Naive B cell (primary cell): ENCODE measurements around the gene ACVR1. TPM values are rescaled to one million over a fixed set of nuclear protein-coding genes. Genes with fewer than 3 reads are reported as not detected.
"Not testable (repeated sequence)": the region's sequence is repeated elsewhere in the genome, so short reads cannot be mapped to it uniquely, and the experiment has no call there.

ENCODE experiments used
- ATAC-seq, 2 donors: fragments of 150-1000 bp; cut with Tn5 transposase; 2 replicates each; pipeline ENCODE4 v1.10.0; 2021; ENCODE audit warnings: low read depth in 2 of 2, mild to moderate bottlenecking in 2 of 2, moderate library complexity in 2 of 2
- DNase-seq: peaks from one replicate; pipeline ENCODE4 v3.0.0; 2022
- H3K27ac Mint-ChIP-seq, 6 donors: one replicate each; pipeline ENCODE4 v1.8.0; 2020 to 2022; ENCODE audit warnings: mild to moderate bottlenecking in 6 of 6, mixed read lengths in 6 of 6, moderate library complexity in 5 of 6, inconsistent platforms in 2 of 6
- H3K27me3 Mint-ChIP-seq, 3 donors: one replicate each; pipeline ENCODE4 v1.8.0; 2021 to 2022; ENCODE audit warnings: mixed read lengths in 3 of 3, mild to moderate bottlenecking in 1 of 3
- H3K36me3 Mint-ChIP-seq, 2 donors: one replicate each; pipeline ENCODE4 v1.8.0; 2020 to 2022; ENCODE audit warnings: mixed read lengths in 2 of 2, inconsistent platforms in 1 of 2, mild to moderate bottlenecking in 1 of 2
- H3K4me1 Mint-ChIP-seq, 3 donors: one replicate each; pipeline ENCODE4 v1.8.0; 2020 to 2022; ENCODE audit warnings: mixed read lengths in 3 of 3, inconsistent platforms in 1 of 3, mild to moderate bottlenecking in 1 of 3, moderate library complexity in 1 of 3
- H3K4me3 Mint-ChIP-seq, 8 donors: one replicate each; pipeline ENCODE4 v1.8.0; 2020 to 2022; ENCODE audit warnings: mild to moderate bottlenecking in 8 of 8, mixed read lengths in 8 of 8, moderate library complexity in 8 of 8, inconsistent platforms in 2 of 8
- H3K9me3 Mint-ChIP-seq, 7 donors: one replicate each; pipeline ENCODE4 v1.8.0; 2020 to 2022; ENCODE audit warnings: mixed read lengths in 7 of 7, mild to moderate bottlenecking in 5 of 7, inconsistent platforms in 2 of 7, moderate library complexity in 1 of 7
- polyA plus RNA-seq, 6 donors: library from polyadenylated mRNA; unstranded; fragments of 300-500 nt; fragmentation: Illumina TruSeq; gene quantifications; one replicate each; pipeline ENCODE4 v1.2.3, GENCODE V29; 2021; ENCODE audit warnings: low read depth in 6 of 6

ACVR1 gene
- polyA plus RNA-seq, 6 donors from 2014 or later, result 1.1 to 2.8 (median 1.6) TPM; not detected in 1

GRCh38 chr2:157884533-157884932 is 8.4 kb upstream of the ACVR1 start:
- H3K9me3 Mint-ChIP-seq, H3K27ac Mint-ChIP-seq, DNase-seq, H3K4me1 Mint-ChIP-seq, H3K36me3 Mint-ChIP-seq, H3K4me3 Mint-ChIP-seq, ATAC-seq: not testable (repeated sequence)
- peaks cover 7 to 17% (median 13%) of the 10 kb centered on the region in 3 donors for H3K27me3 Mint-ChIP-seq

DNA sequence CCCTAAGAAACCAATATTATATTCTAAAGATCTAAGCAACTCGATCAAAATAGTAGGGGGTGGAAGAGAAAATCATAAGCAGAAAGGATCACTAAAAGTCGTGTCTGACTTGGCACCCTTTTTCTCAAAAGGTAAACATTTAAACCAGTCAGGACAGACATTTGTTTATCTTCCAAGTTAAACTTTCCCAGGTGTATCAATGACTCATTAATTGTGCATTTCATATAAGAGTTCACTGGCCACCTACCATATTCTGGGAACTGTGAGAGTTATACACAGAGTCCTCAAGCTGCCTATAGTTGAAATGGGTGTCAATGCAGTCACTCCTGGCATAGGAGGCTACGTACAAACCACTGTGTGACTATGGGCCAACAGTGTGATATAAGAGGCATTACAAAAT is 4.8 kb upstream of the ACVR1 start:
- DNase-seq, result no peak

DNA sequence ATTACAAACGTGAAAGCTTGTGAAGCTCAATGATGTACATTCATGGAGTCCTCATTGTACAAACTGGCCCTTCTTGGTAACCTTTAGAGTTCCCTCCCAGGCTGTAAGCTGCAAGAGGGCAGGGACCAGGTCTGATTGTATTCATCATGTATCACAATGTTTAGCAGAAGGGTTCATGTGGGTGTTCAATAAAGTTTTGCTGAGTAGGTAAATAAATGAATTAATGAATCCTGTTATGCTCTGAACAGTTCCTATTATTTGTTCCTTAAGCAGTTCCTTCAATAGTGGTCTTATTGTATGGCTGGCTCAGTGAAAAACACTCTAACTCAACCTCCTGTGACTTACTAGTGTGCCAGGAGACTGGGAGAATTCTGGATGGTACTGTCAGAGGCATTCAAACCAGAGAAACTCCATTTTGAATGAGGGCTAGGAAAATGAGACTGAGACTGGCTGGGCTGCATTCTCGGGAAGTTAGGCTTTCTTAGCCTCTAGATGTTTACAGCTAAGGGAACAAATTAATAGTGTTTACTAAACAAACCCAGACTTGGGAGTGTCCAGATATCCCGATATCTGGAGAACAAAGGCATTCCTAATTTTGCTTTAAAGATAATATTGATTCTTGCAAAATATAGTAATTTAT is 1.8 kb upstream of the ACVR1 start:
- ATAC-seq (no peak), DNase-seq (no peak)
- Mint-ChIP-seq H3K9me3 (no peaks in the 10 kb centered on the region), H3K4me1 (peaks cover 15 to 23% (median 15%) of the 10 kb centered on the region in 3 donors), H3K4me3 (peak overlapping the region in 4 of 8 donors; percentile 34 to 91 (median 84)), H3K36me3 (no peaks in the 10 kb centered on the region), H3K27me3 (no peaks in the 10 kb centered on the region), H3K27ac (no peak overlapping the region)

More for the DNA sequence above, 4.8 kb upstream of the ACVR1 start:
- Mint-ChIP-seq H3K4me1 (peaks cover 6 to 12% (median 9%) of the 10 kb centered on the region in 3 donors), H3K9me3 (no peaks in the 10 kb centered on the region), H3K36me3 (no peaks in the 10 kb centered on the region), H3K4me3 (peak overlapping the region in 1 of 8 donors; percentile 9), H3K27ac (no peak overlapping the region), H3K27me3 (peaks cover 3 to 8% (median 6%) of the 10 kb centered on the region in 3 donors)
- ATAC-seq, result no peak

GRCh38 chr2:157876786-157877138 is 632 bp upstream of the ACVR1 start:
- DNase-seq (no peak), ATAC-seq (no peak)
- Mint-ChIP-seq H3K36me3 (no peaks in the 10 kb centered on the region), H3K4me1 (peaks cover 15 to 23% (median 15%) of the 10 kb centered on the region in 3 donors), H3K27me3 (no peaks in the 10 kb centered on the region), H3K27ac (peak overlapping the region in 3 of 6 donors; percentile 7 to 63 (median 56)), H3K4me3 (peak overlapping the region; percentile 53 to 91 (median 88)), H3K9me3 (no peaks in the 10 kb centered on the region)

DNA sequence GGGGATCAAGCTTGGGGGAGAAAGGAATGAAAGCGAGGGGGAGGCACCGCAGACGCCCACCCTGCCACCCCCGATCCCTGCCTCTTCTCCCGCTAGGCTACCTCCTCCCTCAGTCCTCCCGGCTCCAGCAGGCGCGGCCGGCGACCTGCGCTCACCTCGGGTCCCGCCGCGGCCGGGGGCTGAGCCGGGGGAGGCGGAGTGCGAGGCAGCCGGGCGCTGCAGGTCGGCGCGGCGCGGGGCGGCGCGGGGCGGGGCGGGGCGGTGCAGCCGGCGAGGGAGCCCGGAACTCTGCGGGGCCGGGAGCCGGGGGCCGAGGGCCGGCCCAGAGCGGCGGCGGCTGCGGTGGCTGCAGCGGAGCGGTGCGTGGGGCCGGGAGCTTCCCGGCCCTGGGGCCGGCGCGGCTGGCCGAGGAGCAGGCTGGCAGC is 477 bp downstream of the ACVR1 start:
- Mint-ChIP-seq H3K36me3 (no peaks in the 10 kb centered on the region), H3K27ac (peak overlapping the region in 3 of 6 donors; percentile 67 to 92 (median 84)), H3K9me3 (no peaks in the 10 kb centered on the region), H3K27me3 (no peaks in the 10 kb centered on the region), H3K4me1 (peaks cover 15 to 23% (median 15%) of the 10 kb centered on the region in 3 donors), H3K4me3 (peak overlapping the region; percentile 84 to 97 (median 94))
- ATAC-seq, result peak; percentile 61
- DNase-seq, result peak; percentile 66

DNA sequence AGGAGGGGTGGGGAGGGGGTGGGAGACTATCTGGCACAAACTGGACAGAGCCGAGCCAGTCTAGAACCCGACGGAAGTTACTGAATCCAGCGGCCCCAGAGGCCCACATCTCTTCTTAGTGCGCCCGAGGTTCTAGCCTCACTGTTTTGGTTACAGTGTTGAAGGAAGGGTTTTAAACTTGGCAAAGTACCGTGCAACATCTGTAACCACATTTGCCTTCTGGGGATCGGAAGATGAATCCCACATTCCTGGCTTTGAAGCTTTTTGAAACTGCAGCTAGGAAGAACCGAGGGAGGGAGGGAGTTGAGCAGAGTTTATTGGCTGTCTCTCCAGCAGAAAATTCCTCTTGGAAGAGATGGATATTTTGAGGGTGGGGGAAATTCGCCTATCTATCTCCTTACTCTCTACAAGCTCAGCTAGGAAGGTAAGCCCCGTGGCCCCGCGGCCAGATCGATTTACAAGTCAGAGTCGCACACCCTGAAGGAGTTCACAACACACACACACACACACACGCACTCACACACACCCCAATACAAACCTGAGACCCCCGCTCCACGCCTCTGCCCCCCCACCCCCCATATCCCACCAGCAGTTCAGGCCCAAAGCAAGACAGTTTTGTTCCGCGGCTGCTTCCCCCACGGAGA is 1.0 kb downstream of the ACVR1 start:
- DNase-seq (no peak), ATAC-seq (no peak)
- Mint-ChIP-seq H3K9me3 (no peaks in the 10 kb centered on the region), H3K4me3 (peak overlapping the region; percentile 84 to 97 (median 94)), H3K27me3 (no peaks in the 10 kb centered on the region), H3K4me1 (peaks cover 15 to 23% (median 15%) of the 10 kb centered on the region in 3 donors), H3K36me3 (no peaks in the 10 kb centered on the region), H3K27ac (peak overlapping the region; percentile 83 to 94 (median 91))

DNA sequence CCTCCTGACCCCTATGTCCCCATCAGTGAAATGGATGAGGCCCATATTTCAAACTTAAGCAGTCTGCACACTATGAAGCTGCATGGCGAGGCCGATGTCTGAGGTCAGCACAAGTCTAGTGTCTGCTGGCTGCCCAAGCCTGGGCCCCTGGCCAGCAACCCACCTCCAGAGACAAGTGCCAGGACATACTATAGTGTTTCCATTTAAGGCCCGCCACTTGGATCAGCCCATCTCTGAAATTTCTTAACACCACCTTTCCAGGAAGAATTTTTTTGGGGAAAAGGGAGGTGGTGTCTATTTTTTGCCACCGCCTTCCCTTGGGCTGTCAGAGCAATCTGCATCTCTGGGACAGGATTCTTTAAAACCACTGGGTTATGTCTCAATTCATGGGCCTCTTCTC is 1.8 kb downstream of the ACVR1 start:
- no peaks in the 10 kb centered on the region for H3K27me3 Mint-ChIP-seq
- H3K27ac Mint-ChIP-seq, result peak overlapping the region in 2 of 6 donors; percentile 39 to 44
- peak overlapping the region in 6 of 8 donors; percentile 30 to 97 (median 93) for H3K4me3 Mint-ChIP-seq
- ATAC-seq, result no peak
- DNase-seq, result no peak
- H3K9me3 Mint-ChIP-seq, result no peaks in the 10 kb centered on the region
- H3K36me3 Mint-ChIP-seq, result no peaks in the 10 kb centered on the region
- H3K4me1 Mint-ChIP-seq, result peaks cover 15 to 23% (median 15%) of the 10 kb centered on the region in 3 donors

DNA sequence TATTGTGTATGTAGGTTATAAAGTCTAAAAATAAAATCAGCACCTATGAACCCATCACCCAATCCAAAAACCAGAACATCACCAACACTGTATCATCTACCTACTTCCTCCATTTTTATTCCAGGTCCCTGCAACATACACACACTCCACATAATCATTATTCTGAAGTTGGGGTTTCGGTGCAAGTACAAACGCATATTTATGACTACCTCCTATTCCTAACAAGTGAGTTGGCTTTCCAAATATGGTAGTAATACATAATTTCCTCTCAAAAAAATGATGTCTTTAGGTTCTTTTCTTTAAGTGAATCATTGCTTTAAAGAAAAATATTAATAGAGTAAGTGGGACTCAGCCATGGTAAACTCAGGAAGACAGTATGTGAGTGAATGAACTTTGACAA is 3.3 kb downstream of the ACVR1 start:
- peak overlapping the region in 1 of 8 donors; percentile 94 for H3K4me3 Mint-ChIP-seq
- ATAC-seq (no peak), DNase-seq (no peak)
- peaks cover 15 to 22% (median 15%) of the 10 kb centered on the region in 3 donors for H3K4me1 Mint-ChIP-seq
- H3K36me3 Mint-ChIP-seq, result no peaks in the 10 kb centered on the region
- H3K27me3 Mint-ChIP-seq, result no peaks in the 10 kb centered on the region
- H3K27ac Mint-ChIP-seq, result no peak overlapping the region
- H3K9me3 Mint-ChIP-seq, result no peaks in the 10 kb centered on the region

- no peak overlapping the region for H3K27ac Mint-ChIP-seq
- peaks cover 7 to 11% (median 10%) of the 10 kb centered on the region in 3 donors for H3K4me1 Mint-ChIP-seq
- H3K27me3 Mint-ChIP-seq, result no peaks in the 10 kb centered on the region
- DNase-seq (no peak), ATAC-seq (no peak)
- no peaks in the 10 kb centered on the region for H3K36me3 Mint-ChIP-seq
- H3K4me3 Mint-ChIP-seq, result no peak overlapping the region
- no peaks in the 10 kb centered on the region for H3K9me3 Mint-ChIP-seq
Measured at GRCh38 chr2:157871415-157871814, 4.7 kb downstream of the ACVR1 start.

DNA sequence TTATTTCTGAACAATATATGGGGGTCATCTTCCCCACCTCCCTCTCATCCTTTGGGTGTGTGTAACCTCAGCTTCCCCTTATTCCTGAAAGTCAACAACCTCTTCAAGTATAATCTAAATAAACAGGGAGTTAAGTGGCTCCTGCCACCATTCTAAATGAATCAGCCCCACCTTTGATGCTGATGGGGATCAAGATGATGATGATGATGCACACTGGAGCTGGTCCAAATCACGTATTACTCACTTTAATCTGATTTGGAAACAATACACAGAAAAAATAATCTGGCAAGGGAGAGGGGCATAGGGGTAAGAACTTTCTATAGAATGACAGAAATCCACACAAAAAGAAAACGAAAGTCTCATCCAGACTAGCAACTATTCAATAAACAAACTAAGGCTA is 7.1 kb downstream of the ACVR1 start:
- Mint-ChIP-seq H3K27me3 (no peaks in the 10 kb centered on the region), H3K36me3 (no peaks in the 10 kb centered on the region), H3K4me3 (no peak overlapping the region), H3K4me1 (no peaks in the 10 kb centered on the region), H3K9me3 (no peaks in the 10 kb centered on the region), H3K27ac (no peak overlapping the region)
- DNase-seq, result no peak
- no peak for ATAC-seq

GRCh38 chr2:157867703-157868102 is 8.4 kb downstream of the ACVR1 start:
- no peaks in the 10 kb centered on the region for H3K4me1 Mint-ChIP-seq
- H3K9me3 Mint-ChIP-seq, result no peaks in the 10 kb centered on the region
- no peaks in the 10 kb centered on the region for H3K36me3 Mint-ChIP-seq
- DNase-seq (no peak), ATAC-seq (no peak)
- no peak overlapping the region for H3K27ac Mint-ChIP-seq
- H3K4me3 Mint-ChIP-seq, result no peak overlapping the region
- no peaks in the 10 kb centered on the region for H3K27me3 Mint-ChIP-seq

- no peak overlapping the region for H3K4me3 Mint-ChIP-seq
Measured at GRCh38 chr2:157866666-157867642, 9.2 kb downstream of the ACVR1 start.

DNA sequence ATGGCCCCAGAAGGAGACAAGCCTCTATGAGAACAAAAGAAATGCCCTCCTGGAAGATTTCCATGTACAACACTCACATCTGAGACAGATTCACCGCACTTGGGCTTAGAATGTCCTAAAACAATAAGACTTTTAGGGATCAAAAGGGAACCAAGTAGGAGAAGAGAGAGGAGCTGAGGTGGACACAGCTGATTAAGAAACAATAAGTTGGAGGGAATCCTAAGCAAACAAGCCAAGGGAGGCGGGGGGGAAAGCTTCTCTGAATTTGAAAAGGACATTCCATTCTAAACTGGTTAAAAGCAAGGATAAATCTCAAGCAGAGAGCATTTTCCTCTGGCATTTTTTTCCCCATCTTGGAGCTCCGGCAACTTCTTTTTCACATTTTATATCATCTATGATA is 9.9 kb downstream of the ACVR1 start:
- Mint-ChIP-seq H3K36me3 (no peaks in the 10 kb centered on the region), H3K4me1 (no peaks in the 10 kb centered on the region), H3K27me3 (no peaks in the 10 kb centered on the region), H3K4me3 (no peak overlapping the region), H3K27ac (no peak overlapping the region), H3K9me3 (no peaks in the 10 kb centered on the region)
- DNase-seq (no peak), ATAC-seq (no peak)

More at GRCh38 chr2:157866666-157867642, 9.2 kb downstream of the ACVR1 start:
- DNase-seq (no peak), ATAC-seq (no peak)
- no peaks in the 10 kb centered on the region for H3K36me3 Mint-ChIP-seq
- no peaks in the 10 kb centered on the region for H3K9me3 Mint-ChIP-seq
- H3K27me3 Mint-ChIP-seq, result no peaks in the 10 kb centered on the region
- H3K27ac Mint-ChIP-seq, result no peak overlapping the region
- no peaks in the 10 kb centered on the region for H3K4me1 Mint-ChIP-seq
